Medulla oblongata (tissue), 1 donor: ENCODE data around the gene RNF115.
A peak's percentile ranks its signal among the peaks of the same experiment; 100 is the strongest.

ENCODE experiments used
- DNase-seq: peaks from one replicate; pipeline ENCODE4 v3.0.0-alpha.2; 2015; ENCODE audit errors: extremely low spot score

RNF115 gene

GRCh38 chr1:145701306-145701862, 122.5 kb downstream of the RNF115 start:
- DNase-seq: no peak

- DNase-seq: no peak
These were observed 127.3 kb downstream of the RNF115 start for GRCh38 chr1:145696630-145696960.

DNA sequence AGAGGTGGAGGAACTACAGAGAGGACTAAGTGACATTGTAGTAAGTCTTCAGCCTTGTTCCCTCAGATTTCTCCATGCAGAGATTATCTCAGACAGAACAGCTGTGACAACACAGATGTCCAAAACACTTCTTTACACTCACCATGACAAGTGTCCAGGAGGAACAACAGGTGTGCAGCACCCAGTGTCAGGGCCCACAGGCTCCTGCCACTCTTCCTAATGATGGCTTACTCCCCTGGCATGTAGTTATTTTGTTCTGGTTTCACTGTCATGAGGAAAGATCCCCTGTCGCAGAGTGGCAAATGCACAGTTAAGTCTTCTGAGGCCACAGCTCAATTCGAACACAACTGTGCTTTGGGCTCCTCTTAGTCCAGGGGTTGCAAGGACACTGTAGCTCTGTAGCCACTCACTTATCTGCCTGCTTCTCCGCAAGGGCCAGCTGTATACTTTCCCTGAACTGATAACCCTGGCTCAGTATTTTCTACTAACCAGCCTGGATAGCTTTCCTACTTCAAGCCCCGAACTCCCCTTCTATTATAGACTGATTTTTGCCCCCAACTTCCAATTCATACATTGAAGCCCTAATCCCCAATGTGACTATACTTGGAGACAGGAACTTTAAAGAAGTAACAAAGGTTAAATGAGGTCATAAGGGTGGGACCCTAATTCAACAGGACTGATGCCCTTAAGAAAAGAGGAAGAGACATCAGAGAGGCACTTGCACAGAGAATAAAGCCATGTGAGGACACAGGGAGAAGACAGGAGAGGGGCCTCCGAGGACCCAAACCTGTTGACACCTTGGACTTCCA, 127.9 kb downstream of the RNF115 start:
- DNase-seq: no peak

DNA sequence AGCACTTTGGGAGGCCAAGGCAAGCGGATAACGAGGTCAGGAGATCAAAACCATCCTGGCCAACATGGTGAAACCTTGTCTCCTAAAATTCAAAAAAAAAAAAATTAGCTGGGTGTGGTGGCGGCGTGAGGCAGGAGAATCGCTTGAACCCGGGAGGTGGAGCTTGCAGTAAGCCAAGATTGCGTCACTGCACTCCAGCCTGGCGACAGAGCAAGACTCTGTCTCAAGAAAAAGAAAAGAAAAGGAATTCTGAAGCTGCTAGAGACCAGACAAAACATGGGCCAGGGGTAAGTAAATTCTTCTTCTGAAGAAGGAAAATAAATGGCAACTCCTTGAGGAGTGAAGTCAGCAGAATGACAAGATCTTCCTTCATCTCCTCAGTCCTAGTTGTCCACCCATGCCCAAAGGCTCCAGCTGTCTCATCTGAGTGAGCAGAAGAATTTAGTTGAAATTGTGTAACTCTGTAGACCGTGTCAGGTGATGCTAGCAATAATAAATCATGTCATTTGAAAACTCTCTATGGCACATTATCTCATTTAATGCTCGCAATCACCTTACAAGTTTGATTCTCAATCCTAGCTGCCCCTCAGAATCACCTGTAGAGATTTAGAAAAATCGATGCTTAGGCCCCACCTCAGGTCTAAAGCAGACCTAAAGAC, 131.0 kb downstream of the RNF115 start:
- no peak for DNase-seq

GRCh38 chr1:145690587-145691558, 133.0 kb downstream of the RNF115 start:
- DNase-seq: peak; percentile 14

- DNase-seq: no peak
These were observed 134.0 kb downstream of the RNF115 start for GRCh38 chr1:145689922-145690321.

DNA sequence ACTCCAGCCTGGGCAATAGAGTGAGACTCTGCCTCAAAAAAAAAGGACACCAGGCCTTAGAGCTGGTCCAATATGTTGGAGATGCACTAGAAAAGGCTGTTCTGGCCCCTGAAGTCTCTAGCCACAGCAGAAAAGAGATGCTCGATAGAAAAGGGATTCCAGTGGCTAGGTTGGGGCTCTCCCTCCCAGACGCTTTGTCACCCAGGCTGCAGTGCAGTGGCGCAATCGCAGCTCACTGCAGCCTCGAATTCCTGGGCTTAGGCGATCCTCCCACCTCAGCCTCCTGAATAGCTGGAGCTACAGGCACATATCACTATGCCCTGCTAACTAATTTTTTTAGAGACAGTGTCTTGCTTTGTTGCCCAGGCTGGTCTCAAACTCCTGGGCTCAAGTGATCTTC, 135.0 kb downstream of the RNF115 start:
- no peak for DNase-seq
